NOMO-1 (cell line): ENCODE measurements around the gene DBF4.
A peak's percentile ranks its signal among the peaks of the same experiment; 100 is the strongest.
"Not testable (repeated sequence)": the region's sequence is repeated elsewhere in the genome, so short reads cannot be mapped to it uniquely, and the experiment has no call there.

Experiments used
- DNase-seq, 2 experiments: peaks; one replicate each; lab custom pipeline; 2025; ENCODE audit not compliant: unreplicated experiment in 2 of 2; lab: John Stamatoyannopoulos, UW

Gene DBF4, protein sequence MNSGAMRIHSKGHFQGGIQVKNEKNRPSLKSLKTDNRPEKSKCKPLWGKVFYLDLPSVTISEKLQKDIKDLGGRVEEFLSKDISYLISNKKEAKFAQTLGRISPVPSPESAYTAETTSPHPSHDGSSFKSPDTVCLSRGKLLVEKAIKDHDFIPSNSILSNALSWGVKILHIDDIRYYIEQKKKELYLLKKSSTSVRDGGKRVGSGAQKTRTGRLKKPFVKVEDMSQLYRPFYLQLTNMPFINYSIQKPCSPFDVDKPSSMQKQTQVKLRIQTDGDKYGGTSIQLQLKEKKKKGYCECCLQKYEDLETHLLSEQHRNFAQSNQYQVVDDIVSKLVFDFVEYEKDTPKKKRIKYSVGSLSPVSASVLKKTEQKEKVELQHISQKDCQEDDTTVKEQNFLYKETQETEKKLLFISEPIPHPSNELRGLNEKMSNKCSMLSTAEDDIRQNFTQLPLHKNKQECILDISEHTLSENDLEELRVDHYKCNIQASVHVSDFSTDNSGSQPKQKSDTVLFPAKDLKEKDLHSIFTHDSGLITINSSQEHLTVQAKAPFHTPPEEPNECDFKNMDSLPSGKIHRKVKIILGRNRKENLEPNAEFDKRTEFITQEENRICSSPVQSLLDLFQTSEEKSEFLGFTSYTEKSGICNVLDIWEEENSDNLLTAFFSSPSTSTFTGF

DNA sequence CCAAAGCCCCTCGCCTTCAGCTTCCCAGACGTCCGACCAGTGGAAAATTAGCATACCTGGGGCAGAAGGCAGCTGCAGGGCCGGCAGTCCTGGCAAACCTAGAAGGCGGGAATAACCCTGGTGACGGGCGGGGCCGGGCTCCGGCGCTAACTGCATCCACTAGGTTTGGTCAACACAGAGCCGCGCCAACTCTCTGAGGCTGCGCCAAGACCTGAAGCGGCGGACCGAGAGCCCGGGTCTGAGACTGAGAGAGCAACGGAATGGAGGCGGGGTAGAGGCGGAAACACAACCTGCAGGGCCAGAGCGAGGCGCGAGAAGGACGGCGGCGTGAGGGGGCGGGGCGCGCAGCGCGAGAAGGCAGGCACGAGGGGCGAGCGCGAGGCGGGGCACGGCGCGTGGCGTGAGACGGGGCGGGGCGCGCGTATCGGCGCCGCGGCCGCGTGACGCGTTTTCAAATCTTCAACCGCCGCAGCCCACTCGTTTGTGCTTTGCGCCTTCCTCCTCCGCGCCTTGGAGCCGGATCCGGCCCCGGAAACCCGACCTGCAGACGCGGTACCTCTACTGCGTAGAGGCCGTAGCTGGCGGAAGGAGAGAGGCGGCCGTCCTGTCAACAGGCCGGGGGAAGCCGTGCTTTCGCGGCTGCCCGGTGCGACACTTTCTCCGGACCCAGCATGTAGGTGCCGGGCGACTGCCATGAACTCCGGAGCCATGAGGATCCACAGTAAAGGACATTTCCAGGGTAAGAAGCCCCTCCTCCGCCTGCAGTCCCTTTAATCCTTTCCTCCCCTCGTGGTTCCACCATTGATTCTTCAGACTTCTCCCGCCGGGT lies at the start of gene DBF4, which contains the start of gene SLC25A40:
TSS of gene DBF4 (plus strand) at position 454 of the 829 bp plus-strand sequence. CDS start at position 694, 240 bp downstream.
TSS of gene SLC25A40 (minus strand) at position 321 of the 829 bp plus-strand sequence. CDS start 17,633 bp downstream, outside the sequence.
- peak; percentile 100 for DNase-seq

DNA sequence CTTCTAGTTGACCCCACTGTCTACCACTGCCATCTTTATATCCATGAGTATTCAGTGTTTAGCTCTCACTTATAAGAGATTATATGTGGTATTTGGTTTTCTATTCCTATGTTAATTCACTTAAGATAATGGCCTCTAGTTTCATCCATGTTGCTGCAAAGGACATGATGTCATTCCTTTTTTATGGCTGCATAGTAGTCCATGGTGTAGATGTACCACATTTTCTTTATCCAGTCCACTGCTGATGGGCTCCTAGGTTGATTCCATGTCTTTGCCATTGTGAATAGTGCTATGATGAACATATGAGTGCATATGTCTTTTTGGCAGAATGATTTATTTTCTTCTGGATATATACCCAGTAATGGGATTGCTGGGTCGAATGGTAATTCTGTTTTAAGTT lies 47.9 kb upstream of the DBF4 start:
- DNase-seq: not testable (repeated sequence)

GRCh38 chr7:87831097-87831496 lies 45.2 kb upstream of the DBF4 start:
- DNase-seq: no peak

- no peak for DNase-seq
Measured at GRCh38 chr7:87833130-87833529, 43.2 kb upstream of the DBF4 start.

DNA sequence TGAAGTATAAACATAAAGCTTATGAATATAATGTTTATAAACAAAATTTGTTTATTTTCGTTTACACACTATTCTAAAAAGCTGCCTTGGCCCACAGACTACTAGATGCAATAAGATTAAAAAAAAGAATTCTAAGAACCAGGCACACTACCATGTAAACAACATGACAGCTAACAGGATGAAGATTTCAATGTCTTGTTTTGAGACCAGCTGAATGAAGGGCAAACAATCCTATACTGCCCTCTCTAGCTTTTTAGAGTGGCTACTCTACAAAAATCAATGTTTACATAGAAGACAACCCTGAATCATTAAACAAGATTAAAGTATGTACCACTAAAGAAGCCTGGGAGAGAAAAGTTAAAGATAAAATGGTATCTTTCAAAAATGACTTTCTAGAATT lies 38.7 kb upstream of the DBF4 start:
- DNase-seq: no peak

- DNase-seq: no peak
Measured at GRCh38 chr7:87850836-87851593, 25.3 kb upstream of the DBF4 start.

DNA sequence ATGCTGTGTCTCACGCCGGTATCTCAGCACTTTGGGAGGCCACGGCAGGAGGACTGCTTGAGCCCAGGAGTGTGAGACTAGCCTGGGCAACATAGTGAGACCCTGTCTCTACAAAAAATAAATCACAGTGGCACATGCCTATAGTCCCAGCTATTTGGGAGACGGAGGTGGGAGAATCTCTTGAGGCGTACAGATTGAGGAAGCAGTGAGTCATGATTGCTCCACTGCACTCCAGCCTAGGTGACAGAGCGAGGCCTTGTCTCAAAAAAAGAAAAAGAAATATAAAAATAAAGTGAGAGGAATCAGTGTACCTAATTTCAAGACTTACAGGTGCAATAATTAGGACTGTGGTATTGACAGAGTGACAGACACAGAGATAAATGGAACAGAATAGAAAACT lies 24.0 kb upstream of the DBF4 start:
- peak; percentile 35 to 70 for DNase-seq

DNA sequence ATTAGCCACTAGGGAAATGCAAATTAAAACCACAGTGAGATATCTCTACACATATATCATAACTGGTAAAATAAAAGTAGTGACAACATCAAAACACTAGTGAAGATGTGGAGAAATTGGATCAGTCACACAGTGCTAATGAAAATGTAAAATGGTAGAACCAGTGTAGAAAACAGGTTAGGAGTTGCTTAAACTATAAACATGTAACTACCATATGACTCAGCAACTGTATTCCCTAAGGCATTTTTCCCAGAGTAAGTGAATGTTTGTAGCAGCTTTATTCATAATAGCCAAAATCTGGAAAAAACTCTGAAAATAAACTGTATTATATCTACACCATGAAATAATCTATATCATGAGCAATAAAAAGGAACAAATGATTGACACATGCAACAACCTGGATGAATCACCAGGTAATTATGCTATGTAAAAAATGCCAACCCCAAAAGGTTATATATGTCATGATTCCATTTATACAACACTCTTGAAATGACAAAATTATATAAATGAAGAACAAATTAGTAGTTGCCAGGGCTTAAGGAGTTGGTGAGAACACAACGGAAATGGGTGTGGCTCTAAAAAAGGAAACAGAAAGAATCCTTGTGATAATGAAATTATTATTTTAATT lies 22.9 kb upstream of the DBF4 start:
- no peak for DNase-seq

- peak in 1 of 2 experiments; percentile 62 for DNase-seq
Measured at GRCh38 chr7:87858417-87859100, 17.7 kb upstream of the DBF4 start.

DNA sequence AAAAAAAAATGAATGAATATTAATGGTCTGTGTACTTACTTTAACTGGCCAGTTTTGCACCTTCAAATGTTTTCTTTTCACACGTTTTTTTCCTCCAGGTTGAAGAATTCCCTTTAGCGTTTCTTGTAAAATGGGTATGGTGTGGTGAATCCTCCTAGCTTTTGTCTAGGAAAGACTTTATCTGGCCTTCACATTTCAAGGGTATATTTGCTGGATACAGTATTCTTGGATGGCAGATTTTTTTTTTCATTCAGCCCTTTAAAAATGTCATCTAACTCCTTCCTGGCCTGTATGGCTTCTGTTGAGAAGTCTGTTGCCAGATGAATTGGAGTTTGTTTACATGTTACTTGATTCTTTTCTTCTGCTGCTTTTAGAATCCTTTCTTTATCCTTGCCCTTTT lies 10.2 kb upstream of the DBF4 start:
- DNase-seq: no peak

GRCh38 chr7:87866533-87866932 lies 9.8 kb upstream of the DBF4 start:
- not testable (repeated sequence) for DNase-seq

DNA sequence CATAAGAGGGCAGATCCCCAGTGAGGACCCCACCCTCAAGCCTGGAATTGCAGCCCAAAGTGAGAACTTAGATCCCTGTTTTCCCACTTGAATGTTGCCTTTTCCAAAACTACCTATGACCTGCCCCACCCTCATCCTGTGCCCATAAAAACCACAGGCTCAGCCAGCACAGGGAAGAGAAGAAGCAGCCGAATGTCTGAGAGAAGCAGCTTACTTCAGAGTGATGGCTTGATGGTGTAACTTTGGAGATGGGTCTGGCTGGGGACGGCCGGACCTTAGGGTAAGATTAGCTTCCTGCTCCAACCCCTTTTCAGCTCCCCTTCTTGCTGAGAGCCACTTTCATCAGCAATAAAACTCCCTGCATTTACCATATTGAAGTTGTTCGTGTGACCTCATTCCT lies 5.8 kb upstream of the DBF4 start:
- DNase-seq: no peak

GRCh38 chr7:87872346-87872745 lies 3.9 kb upstream of the DBF4 start:
- no peak for DNase-seq

GRCh38 chr7:87873328-87873727 lies 3.0 kb upstream of the DBF4 start:
- DNase-seq: not testable (repeated sequence)

DNA sequence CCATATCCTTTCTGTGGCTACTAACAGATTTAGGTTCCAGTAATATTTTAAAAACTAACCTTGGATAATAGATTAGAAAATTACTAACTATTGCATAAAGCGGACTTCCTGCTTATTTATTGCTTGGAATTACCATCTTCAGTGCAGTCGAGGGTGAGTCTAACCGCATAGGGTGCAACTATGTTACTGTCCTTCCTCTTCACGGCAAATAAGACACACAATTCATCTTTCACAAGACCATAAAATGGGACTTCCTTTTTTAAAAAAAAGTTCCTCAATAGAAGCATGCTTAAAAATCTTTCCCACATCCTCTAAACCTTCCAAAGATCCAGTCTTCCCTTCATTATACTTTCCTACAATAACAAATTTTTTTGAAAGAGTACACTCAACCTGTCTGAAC lies 2.2 kb upstream of the DBF4 start:
- peak; percentile 96 to 100 for DNase-seq

DNA sequence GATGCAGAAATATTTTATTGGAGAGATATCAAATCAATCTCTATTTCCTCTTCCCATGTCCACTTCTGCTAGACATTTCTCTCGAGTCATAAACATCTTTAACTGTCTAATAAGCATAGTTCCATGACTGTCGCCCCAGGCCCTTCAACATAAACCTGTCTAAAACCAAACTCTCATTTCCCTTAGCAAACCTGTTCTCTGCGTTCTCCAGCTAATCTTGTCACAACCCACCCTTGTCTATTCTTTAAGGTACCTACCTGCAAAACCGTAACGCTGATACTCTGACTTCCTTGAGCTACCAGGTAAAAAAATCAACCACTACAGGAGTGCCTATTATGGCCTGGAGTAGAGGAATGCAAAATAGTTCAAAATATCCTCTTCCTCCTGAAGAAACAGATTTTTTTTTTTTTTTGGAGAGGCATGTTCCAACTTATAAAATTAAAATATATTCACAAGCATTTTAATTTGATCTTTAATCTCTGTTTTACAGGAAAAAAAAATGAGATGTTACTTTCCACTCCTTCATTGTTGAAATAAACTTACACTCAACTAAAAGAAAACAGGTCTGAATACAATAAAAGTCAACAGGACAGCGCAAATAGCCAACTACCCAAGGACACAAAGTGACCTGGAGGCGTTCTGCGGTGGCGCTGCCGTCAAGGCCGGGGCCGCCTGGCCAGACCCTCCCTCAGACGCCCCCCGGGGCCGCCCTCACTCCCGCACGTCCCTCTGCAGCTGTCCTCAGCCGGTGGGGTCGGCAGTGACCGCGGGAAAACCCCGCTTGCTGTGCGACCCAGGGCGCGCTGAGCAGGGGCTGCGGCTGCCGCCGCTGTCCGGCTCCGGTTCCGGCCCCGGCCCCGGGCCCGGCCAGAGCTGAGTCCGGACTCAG lies 898 bp upstream of the DBF4 start:
- DNase-seq: peak; percentile 44 to 48

DNA sequence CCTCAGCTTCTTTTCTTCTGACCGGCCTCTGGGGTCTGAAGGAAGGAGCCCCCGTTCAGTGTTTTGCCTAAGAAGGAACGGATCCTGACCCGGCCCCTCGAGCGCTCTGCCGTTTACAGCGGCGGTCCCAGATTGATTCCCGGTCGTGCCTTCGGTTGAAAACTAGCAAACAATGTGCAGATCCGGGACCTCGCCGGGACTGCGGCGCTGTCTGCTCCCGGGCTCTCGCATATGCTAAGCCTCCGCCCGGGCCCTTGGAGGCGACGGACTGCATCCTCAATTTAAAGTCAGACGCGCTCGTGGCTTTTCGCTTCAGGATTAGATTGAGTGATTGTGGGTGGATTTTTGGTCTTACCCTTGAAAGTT lies 559 bp downstream of the DBF4 start:
- peak; percentile 72 to 78 for DNase-seq

GRCh38 chr7:87877366-87878040 lies 1.2 kb downstream of the DBF4 start:
- DNase-seq: no peak
